Nephron (organoid): ENCODE measurements around the gene PTPRT.

Source experiments
- H3K27ac Mint-ChIP-seq, 3 experiments: 2 replicates each; pipeline ENCODE4 v1.8.0; 2020; ENCODE audit warnings: mixed read lengths in 3 of 3, mild to moderate bottlenecking in 2 of 3, moderate library complexity in 1 of 3
- H3K27me3 Mint-ChIP-seq: 2 replicates; pipeline ENCODE4 v1.8.0; 2021; ENCODE audit warnings: low read depth, mild to moderate bottlenecking, moderate library complexity, mixed read lengths
- H3K36me3 Mint-ChIP-seq: 2 replicates; pipeline ENCODE4 v1.8.0; 2020; ENCODE audit warnings: low read depth, mixed read lengths
- H3K4me1 Mint-ChIP-seq: 2 replicates; pipeline ENCODE4 v1.8.0; 2020; ENCODE audit warnings: mixed read lengths
- H3K4me3 Mint-ChIP-seq, 3 experiments: 2 replicates each; pipeline ENCODE4 v1.8.0; 2020; ENCODE audit warnings: mild to moderate bottlenecking in 3 of 3, mixed read lengths in 3 of 3, moderate library complexity in 2 of 3
- H3K9me3 Mint-ChIP-seq: 2 replicates; pipeline ENCODE4 v1.8.0; 2020; ENCODE audit warnings: mixed read lengths
- CTCF ChIP-seq, 3 experiments: fragments of 200-600 bp; sonication (generic); IDR thresholded peaks; one replicate each; pipeline ENCODE4 v1.5.0; 2021; ENCODE audit warnings: antibody characterized with exemption in 3 of 3; ENCODE audit not compliant: unreplicated experiment in 3 of 3

PTPRT gene

GRCh38 chr20:42611889-42612837, 577.5 kb downstream of the PTPRT start:
- H3K9me3 Mint-ChIP-seq, result no peaks in the 10 kb centered on the region

GRCh38 chr20:42611423-42611822, 578.3 kb downstream of the PTPRT start:
- H3K27ac Mint-ChIP-seq, result no peak overlapping the region
- peaks cover 4% of the 10 kb centered on the region for H3K27me3 Mint-ChIP-seq
- no peak for TF ChIP-seq CTCF (IDR thresholded peaks at IDR 0.05; ENCODE audit: unreplicated experiment in 3 of 3)
- peaks cover 17% of the 10 kb centered on the region for H3K4me1 Mint-ChIP-seq
- H3K9me3 Mint-ChIP-seq, result no peaks in the 10 kb centered on the region
- no peaks in the 10 kb centered on the region for H3K36me3 Mint-ChIP-seq
- no peak overlapping the region for H3K4me3 Mint-ChIP-seq

More at GRCh38 chr20:42611889-42612837, 577.5 kb downstream of the PTPRT start:
- no peak for TF ChIP-seq CTCF (IDR thresholded peaks at IDR 0.05; ENCODE audit: unreplicated experiment in 3 of 3)
- no peak overlapping the region for H3K4me3 Mint-ChIP-seq
- peaks cover 17% of the 10 kb centered on the region for H3K4me1 Mint-ChIP-seq
- peaks cover 4% of the 10 kb centered on the region for H3K27me3 Mint-ChIP-seq
- H3K36me3 Mint-ChIP-seq, result no peaks in the 10 kb centered on the region
- peak overlapping the region in 2 of 3 experiments; percentile 17 for H3K27ac Mint-ChIP-seq

GRCh38 chr20:42610070-42610469, 579.6 kb downstream of the PTPRT start:
- Mint-ChIP-seq H3K27me3 (peaks cover 4% of the 10 kb centered on the region), H3K4me3 (no peak overlapping the region), H3K4me1 (peaks cover 17% of the 10 kb centered on the region), H3K9me3 (no peaks in the 10 kb centered on the region), H3K36me3 (no peaks in the 10 kb centered on the region), H3K27ac (no peak overlapping the region)
- no peak for TF ChIP-seq CTCF (IDR thresholded peaks at IDR 0.05; ENCODE audit: unreplicated experiment in 3 of 3)

DNA sequence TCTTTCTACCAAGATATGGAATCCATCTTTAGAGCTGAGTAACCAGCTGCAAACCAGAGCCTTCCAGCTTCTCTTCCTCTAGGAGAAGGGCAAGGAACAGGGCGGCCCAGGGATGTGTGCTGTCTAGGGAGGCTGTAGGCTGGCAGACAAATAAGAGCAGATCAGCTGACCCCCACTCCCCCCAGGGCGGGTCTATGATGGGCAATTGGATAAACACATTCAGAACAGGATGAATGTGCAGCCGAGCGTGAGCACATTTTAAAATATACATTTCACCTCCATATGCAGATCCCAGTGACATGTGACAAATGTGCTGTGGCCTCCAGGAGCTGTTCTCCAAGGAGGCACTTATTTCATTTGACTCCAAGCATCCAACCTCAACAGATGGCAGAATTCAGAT, 580.1 kb downstream of the PTPRT start:
- H3K9me3 Mint-ChIP-seq, result no peaks in the 10 kb centered on the region
- no peak for TF ChIP-seq CTCF (IDR thresholded peaks at IDR 0.05; ENCODE audit: unreplicated experiment in 3 of 3)
- H3K4me1 Mint-ChIP-seq, result peaks cover 17% of the 10 kb centered on the region
- H3K27ac Mint-ChIP-seq, result no peak overlapping the region
- no peaks in the 10 kb centered on the region for H3K36me3 Mint-ChIP-seq
- H3K27me3 Mint-ChIP-seq, result peaks cover 4% of the 10 kb centered on the region
- no peak overlapping the region for H3K4me3 Mint-ChIP-seq

DNA sequence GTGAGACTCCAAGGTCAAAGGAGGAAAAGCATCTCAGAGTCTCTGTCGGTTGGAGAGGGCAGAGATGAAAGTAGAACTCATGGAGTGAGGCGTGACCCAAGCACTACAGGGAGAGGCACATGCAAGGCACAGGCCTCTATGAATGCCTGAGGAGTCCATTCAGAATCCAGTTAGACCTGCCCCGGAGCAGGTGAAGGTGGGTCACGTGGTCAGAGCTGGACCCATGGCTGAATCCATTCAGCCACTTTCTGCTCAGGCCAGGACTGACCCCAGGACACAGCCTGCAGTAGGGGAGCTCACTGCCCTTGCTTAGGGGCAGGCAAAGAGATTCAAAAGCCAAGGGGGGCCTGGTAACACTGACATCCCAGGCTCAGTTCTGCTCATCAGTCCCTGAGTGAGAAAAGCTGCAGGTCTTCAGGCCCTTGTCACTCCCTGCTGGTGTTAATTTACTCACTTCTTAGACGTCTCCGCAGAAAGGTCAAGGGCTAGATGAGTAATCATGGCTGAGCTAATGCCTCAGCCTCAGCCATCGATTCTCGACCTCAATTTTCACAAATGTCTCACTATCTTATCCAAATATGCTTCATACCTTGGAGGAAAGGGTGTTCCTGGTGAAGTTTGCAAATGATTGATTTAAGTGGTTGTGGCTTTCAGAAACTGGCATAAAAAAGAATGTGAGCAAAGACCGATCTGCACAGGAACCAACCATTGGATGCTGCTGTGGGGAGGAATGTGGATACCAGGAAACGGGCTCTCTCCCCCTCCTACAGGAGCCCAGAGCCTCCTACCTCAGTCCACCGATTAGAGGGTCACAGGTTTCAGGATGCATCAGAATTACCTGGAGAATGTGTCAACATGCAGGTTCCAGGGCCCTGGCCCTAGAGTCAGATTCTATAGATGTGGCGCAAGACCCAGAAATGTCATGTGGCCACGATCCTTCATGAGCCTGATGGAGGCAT, 584.4 kb downstream of the PTPRT start:
- Mint-ChIP-seq H3K27ac (no peak overlapping the region), H3K4me3 (no peak overlapping the region), H3K4me1 (no peaks in the 10 kb centered on the region), H3K9me3 (no peaks in the 10 kb centered on the region), H3K27me3 (peaks cover 15% of the 10 kb centered on the region), H3K36me3 (no peaks in the 10 kb centered on the region)
- TF ChIP-seq CTCF (IDR thresholded peaks at IDR 0.05; ENCODE audit: unreplicated experiment in 3 of 3), result no peak
